HG02623 (cell line): Measurements from ENCODE around the gene HS3ST4.
"Not testable (repeated sequence)": the region's sequence is repeated elsewhere in the genome, so short reads cannot be mapped to it uniquely, and the experiment has no call there.

Source experiments
- ATAC-seq: cut with Tn5 transposase; IDR thresholded peaks from one replicate; pipeline ENCODE4 v1.9.1; 2021; ENCODE audit warnings: moderate library complexity; ENCODE audit not compliant: unreplicated experiment

The HS3ST4 gene

GRCh38 chr16:26071101-26071866 lies 379.5 kb downstream of the HS3ST4 start:
- ATAC-seq: no peak

- no peak for ATAC-seq
Observed at GRCh38 chr16:26078716-26079355, 387.1 kb downstream of the HS3ST4 start.

GRCh38 chr16:26087091-26087490 lies 395.3 kb downstream of the HS3ST4 start:
- no peak for ATAC-seq

- no peak for ATAC-seq
Observed at GRCh38 chr16:26091511-26091910, 399.8 kb downstream of the HS3ST4 start.

- not testable (repeated sequence) for ATAC-seq
Observed at GRCh38 chr16:26098206-26098605, 406.4 kb downstream of the HS3ST4 start.

- no peak for ATAC-seq
Observed at GRCh38 chr16:26102369-26102768, 410.6 kb downstream of the HS3ST4 start.

- no peak for ATAC-seq
Observed at GRCh38 chr16:26108836-26109505, 417.2 kb downstream of the HS3ST4 start.

GRCh38 chr16:26111900-26112299 lies 420.1 kb downstream of the HS3ST4 start:
- no peak for ATAC-seq

GRCh38 chr16:26118575-26118974 lies 426.8 kb downstream of the HS3ST4 start:
- no peak for ATAC-seq

GRCh38 chr16:26120729-26121128 lies 429.0 kb downstream of the HS3ST4 start:
- ATAC-seq: no peak

- no peak for ATAC-seq
Observed at GRCh38 chr16:26128296-26128695, 436.5 kb downstream of the HS3ST4 start.

- ATAC-seq: no peak
Observed at GRCh38 chr16:26129997-26130396, 438.2 kb downstream of the HS3ST4 start.

GRCh38 chr16:26133416-26134093 lies 441.8 kb downstream of the HS3ST4 start:
- no peak for ATAC-seq

- no peak for ATAC-seq
Observed at GRCh38 chr16:26134588-26134987, 442.8 kb downstream of the HS3ST4 start.

- no peak for ATAC-seq
Observed at GRCh38 chr16:26137956-26138355, 446.2 kb downstream of the HS3ST4 start.

GRCh38 chr16:26139091-26139490 lies 447.3 kb downstream of the HS3ST4 start:
- no peak for ATAC-seq

- ATAC-seq: no peak
Observed at GRCh38 chr16:26139884-26140283, 448.1 kb downstream of the HS3ST4 start.

- no peak for ATAC-seq
Observed at GRCh38 chr16:26149364-26150190, 457.8 kb downstream of the HS3ST4 start.

- no peak for ATAC-seq
Observed at GRCh38 chr16:26155221-26155620, 463.5 kb downstream of the HS3ST4 start.

- no peak for ATAC-seq
Observed at GRCh38 chr16:26157319-26157718, 465.6 kb downstream of the HS3ST4 start.
